IPS DF 6.9 (cell line): ENCODE data around the gene MYO16.

Experiments
- DNase-seq: peaks from one replicate; pipeline ENCODE4 v3.0.0-alpha.2; 2013; ENCODE audit warnings: low read depth, low spot score
- H3K27ac ChIP-seq: one replicate; pipeline ENCODE4 v1.5.1; 2013; ENCODE audit warnings: low read length, control low read depth
- H3K27me3 ChIP-seq: 2 replicates; pipeline ENCODE4 v1.6.1; 2013; ENCODE audit warnings: mild to moderate bottlenecking, low read length; ENCODE audit not compliant: control insufficient read depth, insufficient read depth
- H3K36me3 ChIP-seq: 2 replicates; pipeline ENCODE4 v1.6.1; 2013; ENCODE audit warnings: low read length; ENCODE audit not compliant: control insufficient read depth, insufficient read depth
- H3K4me1 ChIP-seq: 2 replicates; pipeline ENCODE4 v1.6.1; 2013; ENCODE audit warnings: low read length; ENCODE audit not compliant: control insufficient read depth, insufficient read depth
- H3K4me3 ChIP-seq: 2 replicates; pipeline ENCODE4 v1.5.1; 2013; ENCODE audit warnings: mild to moderate bottlenecking, low read length
- H3K9me3 ChIP-seq: 2 replicates; pipeline ENCODE4 v1.6.1; 2013; ENCODE audit warnings: low read length, inconsistent platforms; ENCODE audit not compliant: control insufficient read depth, insufficient read depth
- WGBS: extraction: QIAGEN DNeasy Blood & Tissue Kit; methylation state at CpG from one replicate; pipeline ENCODE4 v1.1.7; 2013; ENCODE audit warnings: mixed read lengths, missing lambda C conversion rate; ENCODE audit not compliant: insufficient read length, insufficient coverage; 5-methylcytosine and 5-hydroxymethylcytosine counted together

MYO16 gene

GRCh38 chr13:108924541-108924940 is 295.1 kb downstream of the MYO16 start:
- Histone ChIP-seq H3K9me3 (no peaks in the 10 kb centered on the region), H3K4me1 (no peaks in the 10 kb centered on the region), H3K36me3 (no peaks in the 10 kb centered on the region), H3K4me3 (no peak overlapping the region), H3K27me3 (no peaks in the 10 kb centered on the region), H3K27ac (no peak overlapping the region)
- DNase-seq = no peak
- no CpG with 5 or more reads among the region's 11 CpGs for WGBS

- no peaks in the 10 kb centered on the region for H3K9me3 ChIP-seq
- no peak overlapping the region for H3K27ac ChIP-seq
- no peak for DNase-seq
- H3K36me3 ChIP-seq = no peaks in the 10 kb centered on the region
- no peaks in the 10 kb centered on the region for H3K27me3 ChIP-seq
- H3K4me1 ChIP-seq = no peaks in the 10 kb centered on the region
- H3K4me3 ChIP-seq = no peak overlapping the region
- WGBS = 100% methylated on average over 1 of the region's 6 CpGs
These were observed 295.7 kb downstream of the MYO16 start for GRCh38 chr13:108925070-108925469.

GRCh38 chr13:108926862-108927261 is 297.5 kb downstream of the MYO16 start:
- DNase-seq = no peak
- H3K36me3 ChIP-seq = no peaks in the 10 kb centered on the region
- H3K27me3 ChIP-seq = no peaks in the 10 kb centered on the region
- no peak overlapping the region for H3K4me3 ChIP-seq
- H3K4me1 ChIP-seq = no peaks in the 10 kb centered on the region
- H3K27ac ChIP-seq = no peak overlapping the region
- WGBS = no CpG with 5 or more reads among the region's 5 CpGs
- H3K9me3 ChIP-seq = no peaks in the 10 kb centered on the region

- Histone ChIP-seq H3K36me3 (no peaks in the 10 kb centered on the region), H3K27me3 (no peaks in the 10 kb centered on the region), H3K9me3 (no peaks in the 10 kb centered on the region), H3K4me1 (no peaks in the 10 kb centered on the region), H3K27ac (no peak overlapping the region), H3K4me3 (no peak overlapping the region)
- no CpG with 5 or more reads among the region's 16 CpGs for WGBS
- DNase-seq = no peak
These were observed 298.2 kb downstream of the MYO16 start for GRCh38 chr13:108927615-108928014.

- WGBS = no CpG with 5 or more reads among the region's 3 CpGs
- Histone ChIP-seq H3K9me3 (no peaks in the 10 kb centered on the region), H3K27ac (no peak overlapping the region), H3K36me3 (no peaks in the 10 kb centered on the region), H3K4me1 (no peaks in the 10 kb centered on the region), H3K4me3 (no peak overlapping the region), H3K27me3 (no peaks in the 10 kb centered on the region)
- no peak for DNase-seq
These were observed 300.3 kb downstream of the MYO16 start for GRCh38 chr13:108929532-108930206.

- Histone ChIP-seq H3K27me3 (no peaks in the 10 kb centered on the region), H3K27ac (no peak overlapping the region), H3K36me3 (no peaks in the 10 kb centered on the region), H3K9me3 (no peaks in the 10 kb centered on the region), H3K4me1 (no peaks in the 10 kb centered on the region), H3K4me3 (no peak overlapping the region)
- DNase-seq = no peak
- WGBS = no CpG with 5 or more reads among the region's 4 CpGs
These were observed 302.8 kb downstream of the MYO16 start for GRCh38 chr13:108932196-108932595.

GRCh38 chr13:108933061-108933460 is 303.6 kb downstream of the MYO16 start:
- no peaks in the 10 kb centered on the region for H3K36me3 ChIP-seq
- no peak for DNase-seq

GRCh38 chr13:108938155-108938554 is 308.7 kb downstream of the MYO16 start:
- Histone ChIP-seq H3K27me3 (no peaks in the 10 kb centered on the region), H3K9me3 (no peaks in the 10 kb centered on the region), H3K4me1 (no peaks in the 10 kb centered on the region), H3K4me3 (no peak overlapping the region), H3K27ac (no peak overlapping the region), H3K36me3 (no peaks in the 10 kb centered on the region)
- WGBS = no CpG with 5 or more reads among the region's 1 CpG
- no peak for DNase-seq

More at GRCh38 chr13:108933061-108933460, 303.6 kb downstream of the MYO16 start:
- H3K27ac ChIP-seq = no peak overlapping the region
- H3K27me3 ChIP-seq = no peaks in the 10 kb centered on the region
- H3K4me1 ChIP-seq = no peaks in the 10 kb centered on the region
- no peaks in the 10 kb centered on the region for H3K9me3 ChIP-seq
- H3K4me3 ChIP-seq = no peak overlapping the region

GRCh38 chr13:108940121-108940520 is 310.7 kb downstream of the MYO16 start:
- no peak overlapping the region for H3K27ac ChIP-seq
- no peak for DNase-seq
- H3K9me3 ChIP-seq = no peaks in the 10 kb centered on the region
- no peak overlapping the region for H3K4me3 ChIP-seq
- no CpG with 5 or more reads among the region's 2 CpGs for WGBS
- H3K4me1 ChIP-seq = no peaks in the 10 kb centered on the region
- H3K36me3 ChIP-seq = no peaks in the 10 kb centered on the region
- H3K27me3 ChIP-seq = no peaks in the 10 kb centered on the region

- no CpG with 5 or more reads among the region's 7 CpGs for WGBS
These were observed 314.4 kb downstream of the MYO16 start for GRCh38 chr13:108943842-108944241.

GRCh38 chr13:108944760-108945159 is 315.3 kb downstream of the MYO16 start:
- no peak for DNase-seq
- H3K27ac ChIP-seq = no peak overlapping the region

More at GRCh38 chr13:108943842-108944241, 314.4 kb downstream of the MYO16 start:
- DNase-seq = no peak
- H3K36me3 ChIP-seq = no peaks in the 10 kb centered on the region
- no peaks in the 10 kb centered on the region for H3K4me1 ChIP-seq
- H3K9me3 ChIP-seq = no peaks in the 10 kb centered on the region
- no peaks in the 10 kb centered on the region; the same call in 1 of the 2 replicates for H3K27me3 ChIP-seq
- H3K27ac ChIP-seq = no peak overlapping the region
- H3K4me3 ChIP-seq = no peak overlapping the region

More at GRCh38 chr13:108944760-108945159, 315.3 kb downstream of the MYO16 start:
- H3K27me3 ChIP-seq = no peaks in the 10 kb centered on the region; the same call in 1 of the 2 replicates
- no peak overlapping the region for H3K4me3 ChIP-seq
- H3K36me3 ChIP-seq = no peaks in the 10 kb centered on the region
- no peaks in the 10 kb centered on the region for H3K4me1 ChIP-seq
- H3K9me3 ChIP-seq = no peaks in the 10 kb centered on the region
- no CpG with 5 or more reads among the region's 4 CpGs for WGBS
